Activated B cell treated with CpG ODN at 0.5 μM for 24 hours (primary cell): ENCODE results near the gene SCPEP1. TPM values are rescaled to one million over a fixed set of nuclear protein-coding genes. Genes with fewer than 3 reads are reported as not detected.

Source experiments
- ATAC-seq: fragments of 200-7000 bp; cut with Tn5 transposase; one replicate; pipeline ENCODE4 v1.10.0; 2021; ENCODE audit warnings: low read depth, mild to moderate bottlenecking, moderate library complexity
- CTCF ChIA-PET: fragments of 350-600 bp; sonication (Branson Sonifier 250); formaldehyde crosslinking; loops from one replicate; lab custom pipeline; 2021; ENCODE audit warnings: antibody characterized with exemption; lab: Charles Lee
- POLR2A ChIA-PET: fragments of 350-600 bp; sonication (Branson Sonifier 250); formaldehyde crosslinking; loops from one replicate; lab custom pipeline; 2021; ENCODE audit warnings: antibody characterized with exemption; lab: Charles Lee
- DNase-seq: peaks from one replicate; pipeline ENCODE4 v3.0.0; 2022
- H3K27ac Mint-ChIP-seq: one replicate; pipeline ENCODE4 v1.8.0; 2020; ENCODE audit warnings: mixed read lengths
- H3K27me3 Mint-ChIP-seq: one replicate; pipeline ENCODE4 v1.8.0; 2021; ENCODE audit warnings: mixed read lengths
- H3K36me3 Mint-ChIP-seq: one replicate; pipeline ENCODE4 v1.8.0; 2021; ENCODE audit warnings: low read depth, mixed read lengths
- H3K4me1 Mint-ChIP-seq: one replicate; pipeline ENCODE4 v1.8.0; 2021; ENCODE audit warnings: mixed read lengths
- H3K4me3 Mint-ChIP-seq: one replicate; pipeline ENCODE4 v1.8.0; 2020; ENCODE audit warnings: mild to moderate bottlenecking, mixed read lengths
- H3K9me3 Mint-ChIP-seq: one replicate; pipeline ENCODE4 v1.8.0; 2020; ENCODE audit warnings: mixed read lengths
- CTCF ChIP-seq: fragments of 200-600 bp; IDR thresholded peaks from one replicate; pipeline ENCODE4 v1.8.0; 2022; ENCODE audit warnings: antibody characterized with exemption, mild to moderate bottlenecking
- intact Hi-C: fragments of 100-400 bp; cut with micrococcal nuclease; formaldehyde crosslinking; loops from one replicate; pipeline ENCODE4 v1.15.1; 2024
- total RNA-seq: library from RNA; stranded (reverse); gene quantifications from 2 replicates; pipeline ENCODE4 v1.2.3, GENCODE V29; 2022

SCPEP1 gene
- total RNA-seq, 1 donor from 2014 or later: 35.2 TPM

- intact Hi-C loops: no loop called here
- DNase-seq (no peak), ATAC-seq (no peak)
- no peak for TF ChIP-seq CTCF
- Mint-ChIP-seq H3K27ac (no peak overlapping the region), H3K36me3 (no peaks in the 10 kb centered on the region), H3K4me3 (no peak overlapping the region), H3K9me3 (no peaks in the 10 kb centered on the region), H3K27me3 (no peaks in the 10 kb centered on the region), H3K4me1 (peaks cover under 1% of the 10 kb centered on the region)
- ChIA-PET POLR2A (no interaction called here), CTCF (no interaction called here)
Observed at GRCh38 chr17:57017625-57018024, 39.7 kb downstream of the SCPEP1 start.

- H3K27ac Mint-ChIP-seq: no peak overlapping the region
- no peak for TF ChIP-seq CTCF
- peaks cover 4% of the 10 kb centered on the region for H3K9me3 Mint-ChIP-seq
- no peaks in the 10 kb centered on the region for H3K36me3 Mint-ChIP-seq
- intact Hi-C loops: no loop called here
- ATAC-seq (no peak), DNase-seq (no peak)
- H3K4me1 Mint-ChIP-seq: peaks cover 4% of the 10 kb centered on the region
- peaks cover 5% of the 10 kb centered on the region for H3K27me3 Mint-ChIP-seq
- ChIA-PET CTCF (no interaction called here), POLR2A (no interaction called here)
- H3K4me3 Mint-ChIP-seq: no peak overlapping the region
Observed at GRCh38 chr17:57020208-57020607, 42.3 kb downstream of the SCPEP1 start.

- Mint-ChIP-seq H3K36me3 (no peaks in the 10 kb centered on the region), H3K4me1 (peaks cover 4% of the 10 kb centered on the region), H3K4me3 (no peak overlapping the region), H3K9me3 (peaks cover 6% of the 10 kb centered on the region), H3K27me3 (peaks cover 5% of the 10 kb centered on the region), H3K27ac (no peak overlapping the region)
- ChIA-PET POLR2A (no interaction called here), CTCF (interaction anchor here (0.9 kb wide), 1 partner anchor 11 kb away, joined by 3 read pairs; no protein-coding TSS in a partner anchor)
- no peak for TF ChIP-seq CTCF
- intact Hi-C loops: no loop called here
- no peak for ATAC-seq
- DNase-seq: no peak
Observed at GRCh38 chr17:57021226-57021940, 43.5 kb downstream of the SCPEP1 start.

GRCh38 chr17:57025876-57026275, 47.9 kb downstream of the SCPEP1 start:
- Mint-ChIP-seq H3K27ac (no peak overlapping the region), H3K36me3 (no peaks in the 10 kb centered on the region), H3K4me1 (peaks cover 4% of the 10 kb centered on the region), H3K27me3 (peaks cover 8% of the 10 kb centered on the region), H3K4me3 (no peak overlapping the region), H3K9me3 (peaks cover 11% of the 10 kb centered on the region)
- intact Hi-C loops: no loop called here
- ChIA-PET POLR2A (no interaction called here), CTCF (no interaction called here)
- ATAC-seq (no peak), DNase-seq (no peak)
- TF ChIP-seq CTCF: no peak

GRCh38 chr17:57027852-57028251, 49.9 kb downstream of the SCPEP1 start:
- H3K9me3 Mint-ChIP-seq: peaks cover 11% of the 10 kb centered on the region
- intact Hi-C loops: no loop called here
- H3K27me3 Mint-ChIP-seq: peaks cover 8% of the 10 kb centered on the region
- no peaks in the 10 kb centered on the region for H3K36me3 Mint-ChIP-seq
- no peak for DNase-seq
- peaks cover 1% of the 10 kb centered on the region for H3K4me1 Mint-ChIP-seq
- CTCF ChIA-PET: no interaction called here
- ATAC-seq: no peak
- H3K27ac Mint-ChIP-seq: no peak overlapping the region
- no peak for TF ChIP-seq CTCF
- POLR2A ChIA-PET: no interaction called here
- H3K4me3 Mint-ChIP-seq: no peak overlapping the region
